Measurements from ENCODE around the gene NR4A2. TPM values are rescaled to one million over a fixed set of nuclear protein-coding genes. Genes with fewer than 3 reads are reported as not detected.

NR4A2 gene
- total RNA-seq, 6 experiments from 2014 or later, result 0.51 to 1.8 (median 1.2) TPM

- intact Hi-C loops (cut with DNase I), result no loop called here
- Histone ChIP-seq H3K4me3 (no peak overlapping the region), H3K27me3 (no peaks in the 10 kb centered on the region), H3K4me1 (no peaks in the 10 kb centered on the region), H3K9me3 (no peaks in the 10 kb centered on the region), H3K27ac (no peak overlapping the region), H3K36me3 (no peaks in the 10 kb centered on the region)
- no peak for ATAC-seq
- TF ChIP-seq CTCF (IDR thresholded peaks at IDR 0.05), result no peak
- TF ChIP-seq POLR2A (IDR thresholded peaks at IDR 0.05), result no peak
- 45% methylated on average over 2 of the region's 7 CpGs for WGBS (ENCODE audit: insufficient coverage, low coverage, low lambda C conversion rate, missing lambda C conversion rate)
- no peak for DNase-seq
These were observed 18.0 kb upstream of the NR4A2 start for GRCh38 chr2:156350374-156351142.

- Histone ChIP-seq H3K4me1 (no peaks in the 10 kb centered on the region), H3K4me3 (no peak overlapping the region), H3K36me3 (no peaks in the 10 kb centered on the region), H3K27ac (no peak overlapping the region), H3K27me3 (no peaks in the 10 kb centered on the region), H3K9me3 (no peaks in the 10 kb centered on the region)
- no peak for ATAC-seq
- no peak for DNase-seq
- TF ChIP-seq CTCF (IDR thresholded peaks at IDR 0.05), result no peak
- no peak for TF ChIP-seq POLR2A (IDR thresholded peaks at IDR 0.05)
- intact Hi-C loops (cut with DNase I), result no loop called here
These were observed 17.1 kb upstream of the NR4A2 start for GRCh38 chr2:156349605-156350004.

GRCh38 chr2:156349161-156349560 is 16.6 kb upstream of the NR4A2 start:
- no peaks in the 10 kb centered on the region for H3K27me3 ChIP-seq
- ATAC-seq, result no peak
- DNase-seq, result no peak

GRCh38 chr2:156347431-156347830 is 14.9 kb upstream of the NR4A2 start:
- DNase-seq (no peak), ATAC-seq (no peak)
- Histone ChIP-seq H3K4me3 (no peak overlapping the region), H3K9me3 (no peaks in the 10 kb centered on the region), H3K36me3 (no peaks in the 10 kb centered on the region), H3K27ac (no peak overlapping the region), H3K27me3 (no peaks in the 10 kb centered on the region), H3K4me1 (no peaks in the 10 kb centered on the region)
- WGBS (ENCODE audit: insufficient coverage, low coverage, low lambda C conversion rate, missing lambda C conversion rate), result 94% methylated on average over 2 of the region's 3 CpGs
- TF ChIP-seq CTCF (IDR thresholded peaks at IDR 0.05) (no peak), POLR2A (IDR thresholded peaks at IDR 0.05) (no peak)
- intact Hi-C loops (cut with DNase I), result no loop called here

More at GRCh38 chr2:156349161-156349560, 16.6 kb upstream of the NR4A2 start:
- H3K4me1 ChIP-seq, result no peaks in the 10 kb centered on the region
- no peak overlapping the region for H3K4me3 ChIP-seq
- no peaks in the 10 kb centered on the region for H3K9me3 ChIP-seq
- H3K36me3 ChIP-seq, result no peaks in the 10 kb centered on the region
- intact Hi-C loops (cut with DNase I), result no loop called here
- no peak overlapping the region for H3K27ac ChIP-seq
- TF ChIP-seq POLR2A (IDR thresholded peaks at IDR 0.05), result no peak
- TF ChIP-seq CTCF (IDR thresholded peaks at IDR 0.05), result no peak

GRCh38 chr2:156346731-156347130 is 14.2 kb upstream of the NR4A2 start:
- Histone ChIP-seq H3K27me3 (no peaks in the 10 kb centered on the region), H3K27ac (no peak overlapping the region), H3K36me3 (no peaks in the 10 kb centered on the region), H3K4me3 (no peak overlapping the region), H3K4me1 (no peaks in the 10 kb centered on the region), H3K9me3 (no peaks in the 10 kb centered on the region)
- intact Hi-C loops (cut with DNase I), result no loop called here
- WGBS (ENCODE audit: insufficient coverage, low coverage, low lambda C conversion rate, missing lambda C conversion rate), result 64% methylated on average over 4 of the region's 4 CpGs
- DNase-seq (no peak), ATAC-seq (no peak)
- no peak for TF ChIP-seq CTCF (IDR thresholded peaks at IDR 0.05)
- no peak for TF ChIP-seq POLR2A (IDR thresholded peaks at IDR 0.05)
